Dermis blood vessel endothelial cell (primary cell): ENCODE data around the gene TFCP2. TPM values are rescaled to one million over a fixed set of nuclear protein-coding genes. Genes with fewer than 3 reads are reported as not detected.

Source experiments
- DNase-seq: peaks from one replicate; pipeline ENCODE4 v3.0.0; 2010
- total RNA-seq: library from RNA; depleted of rRNA; stranded (reverse); fragments of >200 nt; gene quantifications from 2 replicates; pipeline ENCODE4 v1.2.3, GENCODE V29; 2014

The TFCP2 gene
- total RNA-seq, 1 donor from 2014 or later: 10.9 TPM

DNA sequence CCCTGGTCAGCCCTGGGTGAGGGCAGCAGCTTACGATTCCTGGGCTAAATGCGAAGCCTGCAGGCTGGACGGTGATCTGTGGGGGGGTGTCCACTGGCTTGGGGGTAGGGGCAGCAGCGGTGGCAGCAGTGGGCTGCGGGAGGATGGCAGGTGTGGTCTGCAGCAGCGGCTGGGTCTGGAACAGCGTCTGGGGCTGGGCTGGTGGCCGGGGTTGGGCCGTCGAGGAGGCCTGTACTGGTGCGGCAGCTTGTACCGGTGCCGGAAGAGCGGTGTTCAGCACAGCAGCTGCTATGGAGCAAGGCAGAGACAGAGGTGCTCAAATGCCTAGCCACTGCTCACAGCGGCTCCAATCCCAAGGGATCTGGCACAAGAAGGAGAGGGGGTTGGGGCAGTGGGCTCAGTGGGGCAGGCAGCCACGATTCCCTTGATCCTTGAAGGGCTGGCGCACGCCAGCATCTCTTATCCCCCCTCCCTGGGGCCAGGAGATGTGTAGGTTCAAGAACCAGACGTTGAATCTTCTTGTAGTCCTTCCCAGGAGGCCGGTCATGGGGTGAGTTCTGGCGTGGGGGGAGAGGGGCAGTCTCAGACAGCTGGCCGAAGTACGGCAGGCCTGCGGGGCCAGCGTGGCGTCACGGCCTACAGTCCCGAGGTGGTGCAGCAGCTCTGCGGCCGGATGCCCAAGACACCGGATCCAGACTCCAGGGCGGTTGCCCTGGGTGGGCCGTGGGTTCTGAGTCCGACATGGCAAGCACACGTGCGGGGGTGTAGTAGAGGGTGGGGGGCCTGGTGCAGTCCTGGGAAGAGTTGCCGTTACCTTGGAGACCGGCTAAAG is 25.0 kb upstream of the TFCP2 start:
- no peak for DNase-seq

DNA sequence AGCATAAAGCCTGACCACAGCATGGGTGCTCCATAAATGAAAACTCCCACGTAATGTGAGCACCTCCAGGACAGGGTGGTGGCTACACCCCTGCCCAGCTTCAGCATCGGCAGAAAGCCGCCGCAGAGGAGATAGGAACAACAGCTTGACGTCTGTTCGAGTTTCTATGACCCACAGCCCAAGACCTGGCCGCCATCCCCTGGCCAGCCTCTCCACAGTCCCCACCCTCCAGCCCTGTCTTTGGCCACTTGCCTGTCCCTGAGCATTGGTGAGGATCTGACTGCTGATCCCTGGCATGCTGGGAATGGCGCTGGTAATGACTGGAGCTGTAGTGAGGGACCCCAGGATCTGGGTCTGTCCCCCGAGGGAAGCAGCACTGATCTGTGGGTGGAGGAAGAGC is 23.6 kb upstream of the TFCP2 start:
- no peak for DNase-seq

DNA sequence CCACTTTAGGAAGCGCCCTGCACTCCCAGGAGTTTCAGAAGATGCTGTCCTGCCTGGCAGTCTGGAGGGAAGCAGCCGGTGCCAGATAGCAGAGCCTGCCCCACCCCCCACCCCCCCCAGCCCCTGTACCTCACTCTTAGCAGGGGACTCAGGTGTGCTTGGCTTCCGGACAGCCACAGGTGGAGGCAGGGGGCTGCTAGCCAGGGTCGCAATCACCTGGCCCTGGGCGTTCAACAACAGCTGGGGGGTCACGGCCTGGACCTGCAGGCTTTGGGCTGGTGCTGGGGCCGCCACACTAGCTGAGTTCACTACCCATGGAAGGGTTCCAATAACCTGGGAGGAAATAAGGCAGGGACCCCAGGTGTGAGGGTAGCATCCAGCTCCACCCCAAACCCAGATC is 22.9 kb upstream of the TFCP2 start:
- DNase-seq: no peak

DNA sequence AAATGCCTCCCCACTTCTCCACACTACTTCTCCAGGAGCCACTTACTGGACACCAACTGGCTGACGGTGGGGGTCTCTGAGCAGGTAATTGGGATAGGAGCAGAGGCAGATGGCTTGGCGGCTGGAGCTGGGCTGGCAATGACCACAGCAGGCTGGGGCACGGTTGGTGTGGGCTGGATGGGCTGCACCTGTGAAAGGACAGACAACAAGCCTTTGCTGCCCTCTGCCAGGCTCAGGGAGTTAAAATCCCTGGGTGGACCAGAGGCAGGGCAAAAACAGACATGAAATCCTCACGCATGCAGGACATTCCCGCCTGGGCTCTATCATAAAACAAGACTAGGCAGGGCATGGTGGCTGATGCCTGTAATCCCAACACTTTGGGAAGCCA is 19.3 kb upstream of the TFCP2 start:
- DNase-seq: no peak

DNA sequence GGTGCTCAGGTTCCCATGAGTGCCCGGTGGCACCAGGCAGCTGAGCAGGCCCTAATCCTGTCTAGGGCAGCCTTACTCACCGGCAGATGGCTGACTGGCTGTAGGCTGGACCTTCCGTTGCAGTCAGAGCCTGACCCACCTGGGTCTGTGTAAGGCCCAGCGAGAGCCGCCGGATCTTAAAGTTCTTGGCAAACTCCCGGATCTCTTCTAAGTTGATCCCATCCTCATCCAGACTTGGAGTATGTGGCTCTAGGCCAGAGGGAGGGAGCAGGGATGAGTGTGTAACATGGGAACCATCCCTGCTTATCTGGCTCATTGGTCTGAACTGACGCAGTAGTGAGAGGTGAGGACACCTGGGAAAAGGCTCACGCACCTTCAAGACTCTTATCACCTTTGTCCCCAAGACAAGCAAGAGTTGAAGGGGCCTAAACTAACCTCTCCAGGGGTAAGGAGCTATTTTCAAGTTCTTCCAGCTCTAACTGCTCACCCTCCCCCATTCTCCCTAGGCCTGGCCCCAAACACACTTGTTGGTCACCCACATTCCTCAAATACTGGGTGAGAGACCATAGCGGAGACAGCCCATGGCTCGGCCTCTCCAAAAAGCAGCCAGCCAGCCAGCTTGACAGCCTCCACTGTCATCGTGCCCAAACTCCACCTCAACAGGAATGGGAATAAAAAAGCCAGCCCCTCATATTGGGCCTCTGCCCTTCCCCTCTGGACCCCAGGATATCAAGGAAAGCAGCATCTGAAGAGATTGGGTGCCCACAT is 18.8 kb upstream of the TFCP2 start:
- no peak for DNase-seq

DNA sequence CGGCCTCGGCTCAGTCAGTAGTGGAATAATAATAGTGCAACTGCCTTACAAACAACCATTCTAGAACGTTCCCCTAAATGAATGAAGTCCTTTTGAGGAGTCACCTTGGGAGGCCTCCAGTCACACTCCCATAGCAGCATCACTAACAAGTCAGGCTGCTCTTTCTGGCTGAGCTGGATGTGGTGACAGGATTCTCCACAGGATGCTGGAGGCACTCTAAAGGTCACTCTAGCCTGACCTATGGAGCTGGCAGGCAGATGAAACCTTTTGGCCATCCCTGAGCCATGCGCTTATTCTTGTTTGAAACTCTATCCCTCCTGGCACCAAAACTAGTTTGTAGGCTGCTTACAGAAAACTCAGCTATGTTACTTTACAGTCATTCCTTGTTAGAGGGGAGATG is 17.9 kb upstream of the TFCP2 start:
- DNase-seq: no peak

DNA sequence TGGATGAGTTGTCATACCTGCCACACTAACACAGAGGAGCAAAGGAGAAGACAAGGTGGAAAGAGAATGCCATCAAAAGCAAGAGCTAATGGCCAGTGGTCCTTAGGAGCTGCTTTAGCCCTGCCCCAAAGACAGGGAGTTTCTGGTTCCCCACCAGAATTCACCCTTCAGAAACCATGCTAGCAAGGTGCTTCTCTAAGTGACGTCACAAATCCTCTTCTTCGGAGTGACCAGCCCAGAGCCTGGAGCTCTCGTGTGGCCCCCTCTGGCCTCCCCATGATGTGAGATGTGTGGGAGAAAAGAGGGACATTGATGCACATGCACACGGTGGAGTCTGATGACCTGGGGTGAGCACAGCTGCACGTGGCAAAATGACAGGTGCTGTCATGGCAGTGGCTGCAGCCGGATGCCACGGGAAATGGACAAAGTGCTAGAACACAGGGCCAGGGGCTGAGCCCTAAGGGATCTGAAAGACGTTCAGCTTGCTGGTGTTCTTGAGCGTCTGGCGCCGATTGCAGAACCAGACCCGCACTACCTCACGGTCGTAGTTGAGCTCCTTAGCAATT is 16.9 kb upstream of the TFCP2 start:
- DNase-seq: no peak

DNA sequence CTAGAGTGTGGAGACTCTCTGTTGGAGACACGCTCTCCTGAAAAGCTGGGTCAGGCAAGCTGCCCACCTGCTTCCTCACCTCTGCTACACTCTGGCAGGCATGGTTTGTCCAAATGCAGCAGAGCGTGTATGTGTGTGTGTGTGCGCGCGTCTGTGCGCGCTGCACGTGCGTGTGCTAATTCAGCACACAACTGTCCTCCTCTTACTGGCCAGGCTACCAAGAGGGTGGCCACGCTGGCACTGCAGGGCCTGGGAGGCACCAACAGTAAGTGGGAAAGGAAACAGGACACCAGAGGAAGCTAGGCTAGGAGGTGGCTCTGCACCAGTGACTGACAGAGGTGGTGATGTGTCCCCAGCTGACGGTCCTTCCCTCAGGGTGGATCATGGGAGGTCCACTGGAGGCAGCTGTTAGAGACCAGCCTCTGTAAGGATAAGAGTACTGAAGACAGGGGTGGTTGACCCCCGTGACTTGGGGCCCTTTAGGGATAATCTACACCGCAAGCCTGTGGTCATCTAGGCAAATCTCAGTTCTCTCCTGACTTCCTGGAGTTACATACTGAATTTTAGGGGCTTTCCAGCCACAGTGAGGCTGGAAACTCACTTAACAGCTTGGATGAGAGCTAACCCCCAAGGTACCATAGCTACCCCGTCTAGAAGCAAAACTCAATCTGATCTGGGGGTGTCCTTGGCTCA is 15.6 kb upstream of the TFCP2 start:
- no peak for DNase-seq

DNA sequence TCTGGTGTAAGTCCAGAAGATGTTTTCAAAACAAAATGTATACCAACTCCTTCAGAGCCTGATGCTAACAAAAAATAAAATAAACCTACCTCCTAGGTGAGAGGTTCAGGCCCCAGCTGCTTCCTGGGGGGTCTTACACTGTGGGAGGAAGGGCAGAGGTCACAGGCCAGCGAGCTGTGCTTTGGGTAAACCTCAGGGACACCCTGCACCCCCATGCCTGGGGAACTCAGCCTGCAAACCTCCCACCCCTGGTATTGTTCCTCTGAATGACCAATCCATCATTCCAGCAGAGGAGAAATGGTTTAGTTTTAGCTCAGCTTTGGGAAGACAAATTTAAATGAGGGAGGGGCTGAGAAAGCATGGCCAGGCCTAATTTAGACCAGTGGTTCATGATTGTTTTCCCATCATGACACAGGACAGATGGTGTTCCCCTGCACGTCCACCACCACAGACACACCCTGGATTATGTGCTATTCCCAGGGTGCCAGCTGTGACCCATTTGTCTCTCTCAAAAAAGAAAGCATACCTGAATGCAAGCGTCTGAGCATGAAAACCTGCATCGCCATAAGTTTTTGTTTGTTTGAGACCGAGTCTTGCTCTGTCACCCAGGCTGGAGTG is 14.5 kb upstream of the TFCP2 start:
- peak; percentile 28 for DNase-seq

DNA sequence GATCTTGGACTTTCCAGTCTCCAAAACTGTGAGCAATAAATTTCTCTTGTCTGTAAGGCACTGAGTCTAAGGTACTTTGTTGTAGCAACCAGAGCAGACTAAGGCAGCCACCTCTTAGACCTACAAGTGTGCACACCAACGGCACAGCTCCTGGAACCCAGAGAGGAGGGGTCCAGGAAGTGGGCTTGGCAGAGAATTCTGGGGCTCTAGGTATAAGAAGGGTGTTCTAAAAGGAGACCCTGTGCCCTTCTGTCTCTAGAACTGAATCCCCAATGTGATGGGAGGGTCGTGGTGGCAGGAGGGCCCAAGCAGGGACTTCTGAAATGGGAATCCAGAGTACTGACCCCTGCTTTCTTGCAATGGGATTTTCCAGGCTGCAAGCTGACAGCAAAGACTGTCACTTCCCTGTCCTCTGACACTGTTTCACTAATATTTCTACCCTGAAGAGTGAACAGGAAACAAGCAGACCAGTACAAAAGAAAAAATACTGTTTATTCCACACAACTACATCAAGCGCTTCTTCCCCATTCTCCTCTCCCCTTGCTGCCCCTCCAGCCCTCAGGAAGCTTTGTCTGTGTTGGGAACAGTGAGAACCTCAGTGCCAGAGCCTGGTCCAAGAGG is 13.6 kb upstream of the TFCP2 start:
- no peak for DNase-seq

DNA sequence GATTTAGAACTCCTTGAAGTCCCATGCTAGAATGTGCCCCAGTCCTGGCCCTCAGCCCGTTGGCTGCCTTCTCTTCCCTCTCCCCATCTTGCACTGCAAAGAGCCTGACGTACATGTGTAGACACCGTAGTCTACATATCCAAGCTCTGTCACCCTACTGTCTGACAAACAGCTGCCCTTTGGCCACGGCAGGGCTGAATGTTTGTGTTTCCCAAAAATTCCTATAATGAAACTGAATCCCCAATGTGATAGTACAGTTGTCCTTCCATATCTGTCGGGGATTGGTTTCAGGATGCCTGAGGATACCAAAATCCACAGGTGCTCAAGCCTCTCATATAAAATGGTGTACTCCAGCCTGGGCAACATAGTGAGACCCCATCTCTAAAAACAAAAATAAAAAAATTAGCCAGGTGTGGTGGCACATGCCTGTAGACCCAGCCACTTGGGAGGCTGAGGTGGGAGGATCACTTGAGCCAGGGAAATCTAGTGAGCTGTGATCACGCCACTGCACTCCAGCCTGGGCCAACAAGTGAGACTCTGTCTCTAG is 12.3 kb upstream of the TFCP2 start:
- no peak for DNase-seq

DNA sequence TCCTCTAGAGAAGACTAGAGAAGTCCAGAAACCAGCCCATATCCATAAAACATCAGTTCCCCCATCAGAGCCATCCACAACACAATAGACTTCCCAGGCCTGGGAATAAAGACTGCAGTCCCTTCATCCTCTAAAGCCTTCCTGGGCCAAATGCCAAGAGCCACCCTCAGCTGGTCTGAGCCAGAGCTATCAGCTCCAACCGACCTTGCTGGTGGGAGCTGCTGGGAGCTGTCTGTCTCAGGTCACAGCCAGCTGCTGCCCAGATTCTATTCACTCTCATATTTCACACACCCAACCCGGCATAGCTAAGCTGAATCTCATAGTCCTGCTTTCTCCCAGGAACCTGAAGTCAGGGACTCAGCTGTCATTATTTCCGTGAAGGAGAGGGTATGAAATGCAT is 10.9 kb upstream of the TFCP2 start:
- DNase-seq: peak; percentile 10

DNA sequence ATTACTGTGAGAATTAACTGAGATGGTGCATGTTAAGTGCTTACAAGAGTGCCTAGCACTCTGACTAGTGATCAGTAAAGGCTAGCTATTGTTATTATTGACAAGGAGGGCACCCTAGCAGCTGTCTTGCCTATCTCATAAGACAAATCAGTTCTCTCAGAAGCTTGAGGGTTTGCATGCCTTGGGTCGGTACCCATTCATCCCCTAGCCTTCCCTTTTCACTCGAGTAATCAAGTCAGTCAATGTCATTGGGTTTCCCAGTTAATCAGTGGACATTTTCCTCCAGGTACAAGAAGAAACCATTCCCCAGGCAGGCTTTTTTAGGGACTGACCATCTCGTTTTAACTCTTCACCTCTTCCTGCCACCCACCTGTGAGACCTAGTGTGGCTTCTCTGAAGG is 10.4 kb upstream of the TFCP2 start:
- no peak for DNase-seq

DNA sequence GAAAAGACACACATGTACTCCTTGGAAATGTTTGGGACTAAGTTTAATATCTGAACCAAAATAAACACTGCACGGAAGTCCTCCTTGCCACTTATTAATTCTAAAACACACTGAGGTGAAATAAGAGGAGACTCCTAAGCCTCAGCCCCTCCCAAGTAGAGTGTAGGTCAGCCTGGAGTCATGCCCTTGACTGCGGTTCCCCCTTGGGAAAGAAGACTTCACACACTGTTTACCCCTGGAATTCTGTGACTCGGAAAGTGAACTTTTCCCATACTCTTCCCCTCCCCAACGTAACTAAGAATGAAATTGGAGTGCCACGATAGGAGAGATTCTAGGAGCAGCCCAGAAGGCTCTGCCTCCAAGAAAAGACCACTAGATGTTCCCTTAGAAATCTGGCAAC is 8.6 kb upstream of the TFCP2 start:
- no peak for DNase-seq

DNA sequence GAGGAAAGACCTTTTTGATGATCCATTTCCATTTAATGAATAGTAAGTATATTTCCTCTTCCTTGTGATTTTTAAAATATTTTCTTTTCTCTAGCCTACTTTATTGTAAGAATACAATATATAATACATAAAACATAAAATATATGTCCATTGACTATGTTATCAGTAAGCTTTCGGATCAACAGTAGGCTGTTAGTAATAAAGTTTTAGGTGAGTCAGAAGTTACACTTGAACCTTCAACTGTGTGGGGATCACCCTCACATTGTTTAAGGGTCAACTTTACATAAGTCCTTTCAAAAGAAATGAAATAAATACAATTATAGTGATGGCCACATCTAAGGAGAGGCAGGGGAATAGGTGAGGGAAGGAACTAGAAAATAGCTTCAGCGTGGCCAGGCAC is 5.0 kb upstream of the TFCP2 start:
- DNase-seq: no peak

DNA sequence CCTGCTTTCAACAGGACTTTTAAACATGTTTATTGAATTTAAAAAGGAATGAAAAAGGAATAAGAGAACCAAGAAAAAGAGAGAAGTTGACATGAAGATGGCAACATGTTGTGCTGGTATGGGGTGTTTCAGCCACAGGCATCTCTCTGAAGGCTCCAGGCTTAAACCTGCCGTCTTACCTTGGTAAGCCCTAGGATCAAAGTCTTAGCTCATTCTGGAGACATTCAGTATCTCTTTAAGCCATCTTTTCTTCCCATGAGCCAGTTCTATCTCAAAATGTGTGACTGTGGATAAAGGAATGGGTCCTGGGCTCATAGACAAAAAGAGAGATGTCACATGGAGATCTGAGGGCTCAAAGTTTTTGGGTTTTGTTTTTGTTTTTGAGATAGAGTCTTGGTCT is 1.6 kb upstream of the TFCP2 start:
- DNase-seq: no peak

DNA sequence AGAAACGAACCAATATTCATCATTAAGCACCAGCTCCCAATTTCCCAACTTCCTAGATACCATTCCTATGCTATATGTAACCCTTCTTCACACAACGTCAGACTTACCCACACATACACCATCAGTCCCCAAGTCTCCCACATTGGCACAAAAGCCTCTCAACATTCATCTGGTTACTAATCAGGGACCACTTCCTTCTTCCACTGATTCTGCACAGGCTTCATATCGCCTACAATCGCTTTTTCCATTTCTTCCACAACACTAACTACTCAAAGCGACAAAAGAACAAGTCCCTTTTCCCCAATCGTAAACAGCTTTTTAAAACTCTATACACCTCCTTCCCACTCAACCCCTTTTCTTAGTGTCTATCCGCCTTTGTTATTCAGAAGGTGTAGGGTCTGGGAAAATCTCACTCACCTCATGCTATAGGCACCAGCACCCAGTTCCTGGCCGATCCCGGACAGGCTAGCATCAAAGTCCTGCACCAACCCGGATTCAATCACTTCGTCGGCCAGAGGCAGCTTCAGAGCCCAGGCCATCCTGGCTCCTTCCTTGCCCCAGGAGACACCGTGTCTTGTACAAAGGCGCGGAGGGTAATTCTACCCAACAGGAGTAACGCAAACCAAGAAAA is 936 bp downstream of the TFCP2 start:
- peak; percentile 51 for DNase-seq

DNA sequence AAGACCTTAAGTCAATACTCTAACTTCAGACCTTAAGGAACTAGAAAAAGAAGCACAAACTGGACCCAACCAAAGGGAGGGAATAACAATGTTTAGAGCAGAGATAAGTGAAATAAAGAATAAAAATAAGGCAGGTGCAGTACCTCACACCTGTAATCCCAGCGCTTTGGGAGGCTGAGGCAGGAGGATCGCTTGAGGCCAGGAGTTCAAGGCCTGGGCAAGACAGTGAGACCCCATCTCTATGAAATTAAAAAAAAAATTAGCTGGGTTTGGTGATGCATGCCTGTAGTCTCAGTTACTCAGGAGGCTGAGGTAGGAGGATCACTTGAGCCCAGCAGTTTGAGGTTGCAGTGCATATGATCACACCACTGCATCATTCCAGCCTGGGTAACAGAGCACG is 9.1 kb downstream of the TFCP2 start:
- no peak for DNase-seq

DNA sequence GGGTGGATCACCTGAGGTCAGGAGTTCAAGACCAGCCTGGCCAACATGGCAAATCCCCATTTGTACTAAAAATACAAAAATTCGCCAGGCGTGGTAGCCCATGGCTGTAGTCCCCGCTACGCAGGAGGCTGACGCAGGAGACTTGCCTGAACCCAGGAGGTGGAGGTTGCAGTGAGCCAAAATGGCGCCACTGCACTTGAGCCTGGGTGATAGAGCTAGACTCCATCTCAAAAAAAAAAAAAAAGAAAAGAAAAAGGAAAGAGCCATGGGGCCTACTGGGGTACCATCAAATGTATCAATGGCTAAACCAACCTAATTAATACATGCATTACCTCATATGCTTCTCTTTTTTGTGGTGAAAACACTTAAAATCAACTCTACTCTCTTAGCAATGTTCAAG is 10.7 kb downstream of the TFCP2 start:
- DNase-seq: no peak

DNA sequence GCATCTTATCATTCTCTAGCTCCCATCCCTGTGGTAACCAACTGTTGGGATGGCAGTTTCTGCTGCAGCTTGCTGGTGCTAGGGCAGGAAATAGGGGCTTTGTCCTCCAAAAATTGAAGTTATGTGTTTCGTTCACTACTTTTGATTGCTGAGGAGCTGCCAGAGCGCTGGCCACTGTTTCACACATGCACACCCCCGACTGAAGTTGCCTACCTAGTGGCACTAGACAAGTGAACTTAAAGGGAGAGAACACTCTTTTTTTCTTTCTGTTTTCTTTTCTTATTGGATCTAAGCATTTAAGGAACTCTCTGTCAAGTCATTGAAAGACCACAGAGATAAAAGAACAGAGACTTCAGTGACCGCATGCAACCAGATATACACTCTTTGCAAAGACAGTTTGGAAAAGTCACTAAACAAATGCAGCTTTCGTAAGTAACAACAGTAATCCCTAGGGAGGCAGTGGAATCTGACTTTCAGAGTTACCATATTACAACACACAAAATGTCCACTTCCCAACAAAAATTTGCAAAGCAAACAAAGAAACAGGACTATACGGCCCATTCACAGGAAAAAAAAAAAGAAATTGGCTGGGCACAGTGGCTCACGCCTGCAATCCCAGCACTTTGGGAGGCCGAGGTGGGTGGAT is 12.0 kb downstream of the TFCP2 start:
- DNase-seq: no peak

DNA sequence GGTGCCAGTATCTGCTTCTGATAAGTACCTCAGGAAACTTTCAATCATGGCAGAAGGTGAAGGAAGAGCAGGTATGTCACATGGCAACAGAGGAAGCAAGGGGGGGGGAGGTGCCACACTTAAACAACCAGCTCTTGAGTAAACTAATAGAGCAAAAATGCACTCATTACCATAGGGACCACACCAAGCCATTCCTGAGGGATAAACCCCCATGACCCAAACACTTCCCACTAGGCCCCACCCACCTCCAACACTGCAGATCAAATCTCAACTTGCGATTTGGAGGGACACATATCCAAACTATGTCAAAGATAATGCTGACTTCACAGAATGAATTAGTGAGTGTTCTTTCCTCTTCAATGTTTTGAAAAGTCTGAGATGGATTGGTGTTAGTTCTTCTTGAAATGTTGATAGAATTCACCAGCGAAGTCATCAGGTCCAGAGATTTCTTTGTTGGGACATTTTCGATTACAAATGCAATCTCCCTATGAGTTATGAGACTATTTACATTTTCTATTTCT is 16.6 kb downstream of the TFCP2 start:
- DNase-seq: no peak
